Measurements from ENCODE around the gene SPDYC.

SPDYC gene

DNA sequence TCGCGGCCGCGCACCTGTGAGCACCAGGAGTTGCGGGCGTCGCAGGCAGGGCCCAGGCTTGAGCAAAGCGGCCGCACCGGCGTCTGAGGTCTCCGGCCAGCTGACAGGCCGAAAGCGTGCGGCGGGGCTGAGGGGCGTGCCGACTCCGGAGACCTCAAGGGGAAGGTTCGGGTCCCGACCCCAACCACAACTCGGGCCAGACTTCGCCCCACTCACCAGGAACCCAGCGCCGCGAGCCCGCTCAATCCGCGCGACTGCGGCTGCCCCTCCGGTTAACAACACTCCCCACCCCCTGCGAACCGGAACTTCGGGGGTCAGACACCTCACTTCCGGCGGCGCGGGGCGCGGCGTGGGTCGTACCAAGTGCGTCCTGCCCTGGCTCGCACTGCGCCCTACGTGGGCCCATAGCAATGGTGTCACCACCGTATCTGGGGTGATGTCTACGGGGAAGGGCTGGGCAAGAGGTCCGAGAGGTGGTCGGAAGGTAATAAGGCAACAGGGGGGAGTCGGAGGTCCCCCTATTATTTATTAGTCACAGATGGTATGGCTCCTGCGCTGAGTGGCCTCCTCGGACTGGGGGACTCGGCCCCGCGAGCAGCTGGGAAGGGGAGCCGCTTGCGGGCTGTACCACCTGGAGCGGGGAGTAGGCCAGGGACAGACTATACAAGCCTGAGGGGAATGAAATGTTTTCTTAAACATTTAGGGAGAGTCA lies 35.6 kb upstream of the SPDYC start, which contains the start of gene SYVN1:
TSS of gene SYVN1 (minus strand) at position 280 of the 712 bp plus-strand sequence. CDS start 918 bp downstream, outside the sequence.
- H3K9ac ChIP-seq = peak within 1 kb of the TSS; percentile 99
- peak within 1 kb of the TSS; percentile 37 for H3K4me3 ChIP-seq (IDR thresholded peaks at IDR 0.05; ENCODE audit: insufficient read depth, low read depth, low read length)
- TF ChIP-seq, protein P1, sequence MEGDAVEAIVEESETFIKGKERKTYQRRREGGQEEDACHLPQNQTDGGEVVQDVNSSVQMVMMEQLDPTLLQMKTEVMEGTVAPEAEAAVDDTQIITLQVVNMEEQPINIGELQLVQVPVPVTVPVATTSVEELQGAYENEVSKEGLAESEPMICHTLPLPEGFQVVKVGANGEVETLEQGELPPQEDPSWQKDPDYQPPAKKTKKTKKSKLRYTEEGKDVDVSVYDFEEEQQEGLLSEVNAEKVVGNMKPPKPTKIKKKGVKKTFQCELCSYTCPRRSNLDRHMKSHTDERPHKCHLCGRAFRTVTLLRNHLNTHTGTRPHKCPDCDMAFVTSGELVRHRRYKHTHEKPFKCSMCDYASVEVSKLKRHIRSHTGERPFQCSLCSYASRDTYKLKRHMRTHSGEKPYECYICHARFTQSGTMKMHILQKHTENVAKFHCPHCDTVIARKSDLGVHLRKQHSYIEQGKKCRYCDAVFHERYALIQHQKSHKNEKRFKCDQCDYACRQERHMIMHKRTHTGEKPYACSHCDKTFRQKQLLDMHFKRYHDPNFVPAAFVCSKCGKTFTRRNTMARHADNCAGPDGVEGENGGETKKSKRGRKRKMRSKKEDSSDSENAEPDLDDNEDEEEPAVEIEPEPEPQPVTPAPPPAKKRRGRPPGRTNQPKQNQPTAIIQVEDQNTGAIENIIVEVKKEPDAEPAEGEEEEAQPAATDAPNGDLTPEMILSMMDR (conservative IDR thresholded peaks at IDR 0.05; ENCODE audit: low read depth, low read length) = no peak
- H3K36me3 ChIP-seq (ENCODE audit: insufficient read depth) = no peaks in the 10 kb centered on the region
- peaks cover 25% of the 10 kb centered on the region for H3K4me1 ChIP-seq (ENCODE audit: low read depth, poor library complexity, severe bottlenecking)
- peak within 1 kb of the TSS; percentile 94 for H3K27ac ChIP-seq
- H3K27me3 ChIP-seq (ENCODE audit: insufficient read depth, low read depth) = no peaks in the 10 kb centered on the region
- H2AFZ ChIP-seq (ENCODE audit: low read depth) = peak within 1 kb of the TSS; percentile 48
- H4K20me1 ChIP-seq (ENCODE audit: insufficient read depth) = no peaks in the 10 kb centered on the region
- peak within 1 kb of the TSS; percentile 80 for H3K4me2 ChIP-seq
- peaks cover 14% of the 10 kb centered on the region for H3K79me2 ChIP-seq (ENCODE audit: insufficient read depth, low read depth)

DNA sequence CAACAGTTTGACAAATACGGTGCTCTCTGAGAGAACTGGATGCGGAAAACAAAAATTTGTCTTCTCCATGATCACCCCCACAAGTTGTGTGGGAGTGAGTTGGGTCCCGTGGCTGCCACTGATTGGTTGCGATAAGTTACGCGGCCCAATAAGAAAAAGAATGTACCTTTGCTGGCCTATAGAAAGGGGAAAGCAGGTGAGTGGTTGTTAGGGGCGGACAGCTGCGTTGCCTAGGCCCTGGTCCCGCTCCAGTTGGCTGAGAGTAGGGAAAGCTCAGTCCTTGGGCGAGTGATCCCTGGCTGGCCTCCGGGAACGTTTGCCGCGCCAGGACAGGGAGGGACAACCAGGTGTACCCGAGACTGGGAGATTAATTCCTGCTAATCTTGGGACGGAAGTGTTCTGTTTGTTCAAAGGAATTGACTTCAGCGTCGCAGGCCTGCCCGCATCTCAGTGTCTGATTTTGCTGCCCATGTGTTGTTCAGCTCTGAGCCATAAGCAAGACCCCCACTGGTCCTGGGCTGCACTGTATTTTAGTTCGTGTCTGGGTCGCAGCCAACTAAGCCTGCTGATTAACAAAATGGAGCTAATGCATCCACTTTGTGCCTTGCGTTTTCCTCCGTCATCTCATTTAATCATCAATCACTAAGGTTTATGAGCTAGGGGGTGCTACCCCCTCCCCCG lies 34.9 kb upstream of the SPDYC start:
- Histone ChIP-seq H3K4me3 (IDR thresholded peaks at IDR 0.05; ENCODE audit: insufficient read depth, low read depth, low read length) (peak overlapping the region; percentile 37), H3K27ac (peak overlapping the region; percentile 94), H3K4me2 (peak overlapping the region; percentile 80), H3K4me1 (ENCODE audit: low read depth, poor library complexity, severe bottlenecking) (peaks cover 25% of the 10 kb centered on the region), H3K36me3 (ENCODE audit: insufficient read depth) (no peaks in the 10 kb centered on the region), H4K20me1 (ENCODE audit: insufficient read depth) (no peaks in the 10 kb centered on the region), H3K79me2 (ENCODE audit: insufficient read depth, low read depth) (peaks cover 14% of the 10 kb centered on the region), H3K27me3 (ENCODE audit: insufficient read depth, low read depth) (no peaks in the 10 kb centered on the region), H3K9ac (peak overlapping the region; percentile 99), H2AFZ (ENCODE audit: low read depth) (peak overlapping the region; percentile 48)
- TF ChIP-seq, protein P1 (conservative IDR thresholded peaks at IDR 0.05; ENCODE audit: low read depth, low read length) = no peak

DNA sequence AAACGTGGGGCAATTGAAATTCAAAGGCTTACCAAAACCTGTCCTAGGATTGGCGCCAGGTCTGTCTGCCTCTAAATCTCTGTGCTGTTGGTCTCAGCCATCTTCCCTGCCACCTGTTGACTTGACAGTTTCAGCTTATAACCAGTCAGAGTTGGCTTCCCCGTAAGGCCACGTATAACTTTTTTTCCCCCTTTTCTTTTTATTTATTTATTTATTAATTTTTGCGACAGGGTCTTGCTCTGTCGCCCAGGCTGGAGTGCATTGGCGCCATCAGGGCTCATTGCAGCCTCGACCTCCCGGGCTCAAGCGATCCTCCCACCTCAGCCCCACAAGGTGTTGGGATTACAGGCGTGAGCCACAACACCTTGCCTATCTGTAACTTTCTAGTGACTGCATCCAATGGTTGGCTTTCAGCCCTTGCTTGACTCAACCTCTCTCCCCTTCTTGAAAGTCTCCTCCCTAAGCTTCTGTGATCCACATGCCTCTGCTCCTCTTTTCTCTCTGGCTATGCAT lies 34.3 kb upstream of the SPDYC start:
- Histone ChIP-seq H3K4me2 (peak overlapping the region; percentile 80), H4K20me1 (ENCODE audit: insufficient read depth) (no peaks in the 10 kb centered on the region), H3K36me3 (ENCODE audit: insufficient read depth) (no peaks in the 10 kb centered on the region), H3K79me2 (ENCODE audit: insufficient read depth, low read depth) (peaks cover 14% of the 10 kb centered on the region), H2AFZ (ENCODE audit: low read depth) (peak overlapping the region; percentile 48; the same call in 1 of the 2 replicates), H3K27ac (peak overlapping the region; percentile 94), H3K4me1 (ENCODE audit: low read depth, poor library complexity, severe bottlenecking) (peaks cover 25% of the 10 kb centered on the region), H3K4me3 (IDR thresholded peaks at IDR 0.05; ENCODE audit: insufficient read depth, low read depth, low read length) (no peak overlapping the region), H3K27me3 (ENCODE audit: insufficient read depth, low read depth) (no peaks in the 10 kb centered on the region), H3K9ac (peak overlapping the region; percentile 99)
- TF ChIP-seq, protein P1 (conservative IDR thresholded peaks at IDR 0.05; ENCODE audit: low read depth, low read length) = no peak

DNA sequence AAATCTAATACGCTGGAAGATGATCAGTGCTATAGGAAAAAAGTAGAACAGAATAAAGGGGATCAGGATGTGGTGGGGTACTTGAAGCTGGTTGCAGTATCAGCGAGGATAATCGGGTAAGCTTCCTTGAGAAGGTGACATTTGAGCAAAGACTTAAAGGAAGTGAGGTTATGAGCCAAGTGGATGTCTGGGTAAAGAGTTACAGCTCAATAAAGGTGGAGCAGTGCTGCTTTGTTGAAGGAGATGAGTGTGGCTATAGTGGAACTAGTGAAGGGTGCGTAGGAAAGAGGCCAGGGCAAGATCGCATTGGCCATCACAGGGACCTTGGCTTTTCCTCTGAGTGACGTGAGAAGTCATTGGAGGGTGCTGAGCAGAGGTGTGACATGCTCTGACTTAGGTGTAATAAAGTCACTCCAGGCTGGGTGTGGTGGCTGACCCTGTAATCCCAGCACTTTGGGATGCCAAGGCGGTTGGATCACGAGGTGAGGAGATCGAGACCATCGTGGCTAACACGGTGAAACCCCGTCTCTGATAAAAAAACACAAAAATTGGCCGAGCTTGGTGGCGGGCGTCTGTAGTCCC lies 33.4 kb upstream of the SPDYC start:
- no peak overlapping the region for H2AFZ ChIP-seq (ENCODE audit: low read depth)
- H3K9ac ChIP-seq = no peak overlapping the region
- no peak overlapping the region for H3K4me3 ChIP-seq (IDR thresholded peaks at IDR 0.05; ENCODE audit: insufficient read depth, low read depth, low read length)
- H3K4me2 ChIP-seq = peak overlapping the region; percentile 80; the same call in 1 of the 2 replicates
- no peaks in the 10 kb centered on the region for H3K36me3 ChIP-seq (ENCODE audit: insufficient read depth)
- no peaks in the 10 kb centered on the region for H4K20me1 ChIP-seq (ENCODE audit: insufficient read depth)
- no peak overlapping the region for H3K27ac ChIP-seq
- TF ChIP-seq, protein P1 (conservative IDR thresholded peaks at IDR 0.05; ENCODE audit: low read depth, low read length) = no peak
- H3K27me3 ChIP-seq (ENCODE audit: insufficient read depth, low read depth) = no peaks in the 10 kb centered on the region
- H3K79me2 ChIP-seq (ENCODE audit: insufficient read depth, low read depth) = peaks cover 14% of the 10 kb centered on the region
- H3K4me1 ChIP-seq (ENCODE audit: low read depth, poor library complexity, severe bottlenecking) = peaks cover 25% of the 10 kb centered on the region
